GM13977 (cell line): ENCODE data around the gene TANC2.

Source experiments
- DNase-seq: peaks from one replicate; pipeline ENCODE4 v3.0.0; 2012; ENCODE audit warnings: low spot score
- CTCF ChIP-seq: IDR thresholded peaks from 2 replicates; pipeline ENCODE4 v1.5.1; 2012; ENCODE audit warnings: mild to moderate bottlenecking, control low read depth; ENCODE audit not compliant: insufficient read depth; ENCODE audit errors: extremely low read depth, missing control alignments
- in situ Hi-C: fragments of 300-500 bp; cut with MboI; formaldehyde crosslinking; loops from one replicate; pipeline ENCODE4 v1.12.0; 2022; ENCODE audit warnings: low sequenced_read_pairs, low pct_unique_long_range_greater_than_20kb, mixed read lengths, inconsistent platforms; ENCODE audit not compliant: unreplicated experiment

Gene TANC2

GRCh38 chr17:62955841-62956352, 10.1 kb upstream of the TANC2 start:
- no peak for DNase-seq
- in situ Hi-C loops, result loop anchor here (25.0 kb wide), 1 partner anchor 244 kb away; no protein-coding TSS in a partner anchor
- TF ChIP-seq CTCF, result no peak

GRCh38 chr17:62963296-62963695, 2.7 kb upstream of the TANC2 start:
- in situ Hi-C loops, result loop anchor here (25.0 kb wide), 1 partner anchor 251 kb away; no protein-coding TSS in a partner anchor
- DNase-seq, result no peak
- TF ChIP-seq CTCF, result no peak

- no peak for TF ChIP-seq CTCF
- DNase-seq, result no peak
- in situ Hi-C loops, result loop anchor here (25.0 kb wide), 1 partner anchor 252 kb away; no protein-coding TSS in a partner anchor
Measured at GRCh38 chr17:62964506-62964905, 1.5 kb upstream of the TANC2 start.

GRCh38 chr17:62965174-62965685, 805 bp upstream of the TANC2 start:
- no peak for DNase-seq
- no peak for TF ChIP-seq CTCF
- in situ Hi-C loops, result loop anchor here (25.0 kb wide), 1 partner anchor 253 kb away; no protein-coding TSS in a partner anchor

GRCh38 chr17:62966426-62967204, 580 bp downstream of the TANC2 start:
- in situ Hi-C loops, result loop anchor here (25.0 kb wide), 1 partner anchor 254 kb away; no protein-coding TSS in a partner anchor
- no peak for TF ChIP-seq CTCF
- DNase-seq, result peak; percentile 32

- peak; percentile 12 for DNase-seq
- in situ Hi-C loops, result loop anchor here (25.0 kb wide), 1 partner anchor 255 kb away; no protein-coding TSS in a partner anchor
Measured at GRCh38 chr17:62967205-62967529, 1.1 kb downstream of the TANC2 start.

More at GRCh38 chr17:62967205-62967529, 1.1 kb downstream of the TANC2 start:
- TF ChIP-seq CTCF, result no peak
